NCI-H446 treated with DMSO at 0.1 percent for 48 hours (cell line): Measurements from ENCODE around the gene GASK1A.

Experiments
- DNase-seq: peaks from one replicate; lab custom pipeline; 2025; lab: John Stamatoyannopoulos, UW

GASK1A gene

DNA sequence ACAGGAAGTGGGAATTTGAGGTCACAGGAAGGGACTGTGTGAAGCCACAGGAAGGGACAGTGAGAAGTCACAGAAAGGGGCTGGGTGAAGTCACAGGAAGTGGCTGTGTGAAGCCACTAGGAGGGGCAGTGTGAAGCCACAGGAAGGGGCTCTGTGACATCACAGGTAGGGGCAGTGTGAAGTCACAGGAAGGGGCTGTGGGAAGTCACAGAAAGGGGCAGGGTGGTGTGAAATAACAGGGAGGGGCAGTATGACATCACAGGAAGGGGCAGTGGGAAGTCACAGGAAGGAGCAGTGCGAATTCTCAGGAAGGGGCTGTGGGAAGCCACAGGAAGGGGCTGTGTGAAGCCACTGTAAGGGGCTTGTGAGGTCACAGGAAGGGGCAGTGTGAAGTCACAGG is 35.8 kb downstream of the GASK1A start:
- no peak for DNase-seq

DNA sequence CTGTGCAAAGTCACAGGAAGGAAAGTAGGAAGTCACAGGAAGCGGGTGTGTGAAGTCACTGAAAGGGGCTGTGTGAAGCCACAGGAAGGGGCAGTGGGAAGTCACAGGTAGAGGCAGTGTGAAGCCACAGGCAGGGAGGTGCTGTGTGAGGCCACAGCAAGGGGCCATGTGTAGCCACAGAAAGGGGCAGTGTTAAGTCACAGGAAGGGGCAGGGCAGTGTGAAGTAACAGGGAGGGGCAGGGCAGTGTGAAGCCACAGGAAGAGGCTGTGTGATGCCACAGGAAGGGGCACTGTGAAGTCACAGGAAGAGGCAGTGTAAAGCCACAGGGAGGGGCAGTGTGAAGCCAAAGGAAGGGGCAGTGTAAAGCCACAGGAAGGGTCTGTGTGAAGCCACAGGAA is 36.5 kb downstream of the GASK1A start:
- DNase-seq, result no peak

DNA sequence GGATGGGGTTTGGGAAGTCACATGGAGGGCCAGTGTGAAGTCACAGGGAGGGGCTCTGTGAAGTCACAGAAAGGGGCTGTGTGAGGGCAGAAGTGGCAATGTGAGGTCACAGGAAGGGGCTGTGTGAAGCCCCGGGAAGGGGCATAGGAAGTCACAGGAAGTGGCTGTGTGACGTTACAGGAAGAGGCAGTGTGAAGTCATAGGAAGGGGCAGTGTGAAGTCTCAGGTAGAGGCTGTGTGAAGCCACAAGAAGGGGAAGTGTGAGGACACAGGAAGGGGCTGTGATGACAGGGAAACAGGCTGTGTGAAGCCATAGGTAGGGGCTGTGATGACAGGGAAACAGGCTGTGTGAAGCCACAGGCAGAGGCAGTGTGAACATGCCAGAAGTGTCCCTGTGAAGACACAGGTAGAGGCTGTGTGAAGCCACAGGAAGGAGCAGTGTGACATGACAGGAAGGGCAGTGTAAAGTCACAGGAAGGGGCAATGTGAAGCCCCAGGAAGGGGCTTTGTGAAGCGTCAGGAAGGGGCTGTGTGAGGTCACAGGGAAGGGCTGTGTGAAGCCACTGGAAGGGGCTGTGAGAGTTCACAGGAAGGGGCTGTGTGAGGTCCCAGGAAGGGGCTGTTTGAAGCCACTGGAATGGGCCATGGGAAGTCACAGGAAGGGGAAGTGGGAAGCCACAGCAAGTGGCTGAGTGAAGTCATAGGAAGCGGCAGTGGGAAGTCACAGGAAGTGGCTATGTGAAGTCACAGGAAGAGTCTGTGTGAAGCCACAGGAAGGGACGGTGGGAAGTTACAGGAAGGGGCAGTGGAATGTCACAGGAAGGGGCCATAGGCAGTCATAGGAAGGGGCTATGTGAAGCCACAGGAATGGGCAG is 37.1 kb downstream of the GASK1A start:
- no peak for DNase-seq

DNA sequence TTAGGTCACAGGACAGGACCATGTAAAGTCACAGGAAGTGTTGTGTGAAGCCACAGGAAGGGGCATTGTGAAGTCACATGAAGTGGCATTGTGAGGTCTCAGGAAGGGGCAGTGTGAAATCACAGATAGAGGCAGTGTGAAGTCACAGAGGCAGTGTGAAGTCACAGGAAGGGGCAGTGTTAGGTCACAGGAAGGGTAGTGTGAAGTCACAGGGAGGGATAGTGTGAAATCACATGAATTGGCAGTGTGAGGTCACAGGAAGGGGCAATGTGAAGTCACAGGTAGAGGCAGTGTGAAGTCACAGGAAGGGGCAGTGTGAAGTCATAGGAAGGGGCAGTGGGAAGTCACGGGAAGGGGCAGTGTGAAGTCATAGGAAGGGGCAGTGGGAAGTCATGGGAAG is 37.9 kb downstream of the GASK1A start:
- DNase-seq, result no peak

- no peak for DNase-seq
Observed at GRCh38 chr3:43017593-43018195, 38.6 kb downstream of the GASK1A start.

DNA sequence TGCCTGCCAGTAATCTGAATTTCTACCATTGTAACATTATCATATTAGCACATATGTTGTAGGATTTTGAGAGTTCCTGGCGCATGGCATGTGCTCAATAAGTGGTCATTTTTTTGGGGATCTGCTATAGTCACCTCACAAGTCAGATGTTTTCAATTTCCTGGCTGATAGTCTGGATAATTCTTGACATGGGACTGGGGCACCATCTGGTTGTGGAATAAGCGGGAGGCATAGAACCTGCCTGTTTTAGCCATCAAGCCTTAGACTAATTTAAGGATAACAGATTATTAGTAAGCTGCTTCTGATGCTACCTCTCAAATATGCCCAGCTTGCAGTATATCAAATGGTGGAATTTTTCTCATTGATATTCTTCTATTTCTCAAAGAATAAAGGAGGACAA is 39.1 kb downstream of the GASK1A start:
- no peak for DNase-seq

DNA sequence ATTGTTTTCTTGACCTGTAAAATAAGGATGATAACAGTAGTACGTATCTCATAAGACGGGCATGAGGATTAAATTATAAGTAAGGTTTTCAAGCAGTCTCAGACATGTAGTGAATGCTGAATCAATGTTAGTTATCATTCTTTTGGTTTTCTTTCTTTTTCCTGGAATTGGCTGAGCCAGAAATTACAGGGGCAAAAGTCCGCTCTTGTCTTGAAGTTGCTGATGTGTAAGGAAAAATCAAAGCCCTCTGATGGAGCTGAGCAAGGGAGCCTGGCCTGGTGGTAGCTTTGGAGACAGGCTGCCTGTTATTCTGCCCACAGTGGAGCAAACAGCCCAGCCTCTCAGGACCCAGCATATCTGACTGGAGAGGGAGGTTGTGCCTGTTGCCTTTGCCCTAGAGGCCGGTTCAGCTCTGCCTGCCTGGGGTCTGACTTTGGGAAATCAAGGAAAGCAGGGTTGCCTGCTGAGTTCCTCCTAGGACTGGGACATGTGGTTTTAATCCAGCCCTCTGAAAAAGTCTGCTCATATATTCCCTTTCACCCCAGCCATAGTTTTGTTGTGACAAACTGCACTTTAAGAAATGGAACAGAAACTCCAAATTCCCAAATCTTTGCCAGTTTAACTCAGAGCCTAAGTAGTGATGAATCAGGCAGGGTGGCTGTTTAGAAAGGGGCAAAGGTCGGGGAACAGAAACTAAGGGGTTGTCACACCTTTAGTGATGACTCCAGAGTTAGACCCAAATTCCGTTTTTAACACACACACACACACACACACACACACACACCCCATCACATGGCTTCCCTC is 40.1 kb downstream of the GASK1A start:
- DNase-seq, result no peak

- DNase-seq, result no peak
Observed at GRCh38 chr3:43019826-43020225, 40.7 kb downstream of the GASK1A start.

DNA sequence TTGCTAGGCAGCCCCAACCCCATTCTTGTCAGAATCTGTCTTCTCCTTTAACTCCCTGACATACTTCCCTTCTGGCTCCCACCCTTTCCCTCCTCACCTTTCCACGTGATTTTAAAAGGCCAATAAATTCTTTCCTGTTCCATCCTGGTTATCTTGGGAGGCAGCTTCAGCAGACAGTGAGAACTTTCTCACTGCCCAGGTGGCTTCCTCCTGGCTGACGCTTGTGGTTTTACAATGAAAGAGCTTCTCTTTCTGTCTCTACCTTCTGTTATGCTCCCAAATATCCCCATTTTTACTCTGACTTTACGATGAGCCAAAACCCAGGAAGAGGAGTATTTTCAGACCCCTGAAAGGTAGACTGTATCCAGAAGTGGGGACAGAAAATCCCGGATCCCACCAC is 42.1 kb downstream of the GASK1A start:
- DNase-seq, result no peak

DNA sequence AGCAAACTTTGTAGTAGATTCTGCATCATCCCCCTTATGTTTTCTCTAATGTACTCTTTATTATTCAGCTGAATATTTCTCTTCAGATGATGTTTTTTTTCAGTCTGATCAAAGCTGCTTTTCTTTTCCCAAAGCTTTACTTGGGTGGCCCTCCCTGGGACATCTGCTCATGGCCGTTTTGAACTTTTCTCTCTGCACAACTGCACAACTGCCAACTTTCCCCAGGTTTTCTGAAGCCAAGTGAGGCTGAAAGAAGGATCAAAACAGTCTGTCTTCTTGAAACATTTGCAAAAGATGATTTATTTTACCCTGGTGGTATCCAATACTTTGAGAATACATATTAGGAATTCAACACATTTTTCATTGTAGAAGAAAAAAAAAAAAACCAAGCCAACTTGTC is 43.0 kb downstream of the GASK1A start:
- DNase-seq, result no peak

DNA sequence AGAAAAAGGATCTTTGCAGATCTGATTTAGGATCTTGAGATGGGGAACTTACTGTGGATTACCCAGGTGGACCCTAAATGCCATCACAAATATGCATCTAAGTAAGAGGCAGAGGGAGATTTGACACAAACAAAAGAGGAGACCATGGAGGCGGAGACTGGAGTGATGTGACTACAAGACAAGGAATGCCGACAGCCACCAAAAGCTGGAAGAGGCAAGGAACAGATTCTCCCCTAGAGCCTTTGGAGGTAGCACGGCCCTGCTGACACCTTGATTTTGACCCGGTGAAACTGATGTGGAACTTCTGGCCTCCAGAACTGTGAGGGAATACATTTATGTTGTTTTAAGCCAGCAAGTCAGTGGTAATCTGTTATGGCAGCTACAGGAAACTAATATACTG is 44.0 kb downstream of the GASK1A start:
- no peak for DNase-seq

- DNase-seq, result no peak
Observed at GRCh38 chr3:43023746-43024145, 44.6 kb downstream of the GASK1A start.

DNA sequence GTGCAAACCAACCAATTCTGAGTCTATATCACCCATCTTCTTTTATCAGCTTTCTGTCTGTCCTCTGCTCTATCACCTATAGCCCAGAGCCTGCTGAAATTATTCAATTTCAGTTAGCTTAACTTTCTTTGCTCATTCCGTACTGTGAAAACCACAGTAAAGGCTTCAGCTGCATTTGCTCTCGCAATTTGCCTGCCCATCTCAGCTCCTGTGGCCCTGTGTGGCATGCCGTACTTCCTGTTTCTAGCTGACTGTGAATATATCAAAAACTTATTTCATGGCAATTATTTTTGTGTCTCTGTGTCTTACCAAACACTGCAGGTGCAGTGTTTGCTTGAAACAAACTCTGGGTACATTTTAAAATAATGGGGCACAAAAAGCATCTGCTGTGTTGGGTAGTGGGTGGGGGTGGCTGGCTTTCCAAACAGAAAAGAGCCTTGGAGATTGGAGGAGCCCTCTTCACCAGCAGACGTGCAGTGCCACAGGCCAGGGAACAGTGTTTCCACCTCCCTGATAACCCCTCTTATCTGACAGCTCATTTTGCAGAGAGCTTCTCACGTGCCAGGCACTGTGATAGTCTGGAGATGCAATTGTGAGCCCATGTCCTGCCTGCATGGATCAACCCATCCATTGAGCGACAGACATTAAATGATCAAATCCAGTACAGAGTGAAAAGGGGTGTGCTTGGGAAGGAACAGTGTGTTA is 45.2 kb downstream of the GASK1A start:
- DNase-seq, result no peak

- no peak for DNase-seq
Observed at GRCh38 chr3:43025423-43025822, 46.3 kb downstream of the GASK1A start.

DNA sequence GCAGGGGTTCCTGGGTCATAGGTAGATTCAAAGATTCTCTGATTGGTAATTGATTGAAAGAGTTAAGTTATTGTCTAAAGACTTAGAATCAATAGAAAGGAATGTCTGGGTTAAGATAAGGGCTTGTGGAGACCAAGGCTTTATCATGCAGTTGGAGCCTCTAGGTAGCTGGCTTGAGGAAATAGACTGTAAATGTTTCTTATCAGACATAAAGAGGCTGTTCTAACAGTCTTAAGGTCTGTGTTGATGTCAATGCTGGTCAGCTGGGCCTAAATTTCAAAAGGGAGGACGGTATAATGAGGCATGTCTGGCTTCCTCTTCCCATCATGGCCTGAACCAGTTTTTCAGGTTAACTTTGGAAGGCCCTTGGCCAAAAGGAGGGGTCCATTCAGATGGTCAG is 48.9 kb downstream of the GASK1A start:
- no peak for DNase-seq

DNA sequence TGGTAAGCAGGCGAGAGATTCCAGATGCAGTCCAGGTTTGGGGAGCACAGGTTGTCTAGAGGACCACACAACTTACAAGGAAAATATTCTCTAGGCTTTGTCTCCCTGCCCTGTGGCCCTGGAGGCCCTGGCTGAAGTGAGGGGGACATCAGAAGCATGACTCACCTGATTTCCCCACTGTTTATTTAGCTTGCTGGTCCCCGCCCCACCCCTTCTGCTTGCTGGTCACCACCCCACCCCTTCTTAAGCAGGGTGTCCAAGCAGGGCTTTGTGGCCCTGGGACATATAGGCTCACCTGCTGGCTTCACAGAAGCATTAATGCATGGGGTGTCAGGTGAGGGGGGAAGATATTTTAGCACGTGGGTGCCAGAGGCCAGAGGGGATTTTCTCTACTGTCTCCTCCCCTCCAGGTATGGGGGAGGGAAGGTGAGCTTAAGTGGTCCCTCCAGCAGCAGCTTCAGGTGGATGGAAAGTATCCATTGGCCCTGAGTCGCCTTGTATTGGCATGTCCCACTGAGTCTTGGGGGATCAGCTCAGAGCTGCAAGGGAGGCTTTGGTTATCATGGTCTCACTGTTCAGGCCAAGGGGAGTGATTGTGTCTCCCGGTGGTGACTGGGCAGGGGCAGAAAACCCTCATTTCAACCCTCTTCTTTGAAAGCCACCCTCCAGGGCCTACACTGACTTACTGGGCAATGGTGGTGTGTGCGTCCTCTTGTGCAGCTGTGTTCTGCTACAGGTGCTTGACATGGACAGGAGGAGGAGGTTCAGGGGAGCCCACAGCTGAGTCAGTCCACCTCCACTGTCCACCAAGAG is 49.8 kb downstream of the GASK1A start:
- no peak for DNase-seq

- no peak for DNase-seq
Observed at GRCh38 chr3:43030162-43030935, 51.2 kb downstream of the GASK1A start.

DNA sequence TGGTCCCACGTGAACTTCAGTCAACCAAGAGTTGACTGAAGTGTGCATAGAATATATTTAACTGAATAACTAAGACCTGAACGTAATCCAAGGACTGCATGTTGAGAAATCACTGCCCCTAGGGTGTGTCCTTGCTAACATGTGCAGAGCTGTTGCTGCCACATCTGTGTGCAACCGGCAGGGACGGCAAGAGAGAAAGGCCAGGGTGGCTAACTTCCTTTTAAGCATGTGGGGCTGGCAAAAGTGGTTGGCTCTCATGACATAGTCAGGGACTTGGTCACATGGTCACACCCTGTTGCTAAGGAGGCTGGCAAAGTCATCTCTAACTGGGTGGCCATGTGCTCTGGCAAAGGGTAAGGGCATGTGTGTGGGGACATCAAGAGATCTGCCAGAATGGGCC is 52.4 kb downstream of the GASK1A start:
- no peak for DNase-seq

GRCh38 chr3:43031889-43032545 is 52.9 kb downstream of the GASK1A start:
- no peak for DNase-seq
